A673 (cell line): ENCODE measurements around the gene TTF1. TPM values are rescaled to one million over a fixed set of nuclear protein-coding genes. Genes with fewer than 3 reads are reported as not detected.

Source experiments
- BruUV-seq: library from RNA; stranded (reverse); fragments of 400-500 nt; replicated peaks from 2 replicates; lab custom pipeline; 2021; lab: Mats Ljungman, UMichigan
- CTCF ChIA-PET: fragments of 300-600 bp; sonication (Branson Sonifier 250); formaldehyde crosslinking; loops from one replicate; lab custom pipeline; 2022; ENCODE audit warnings: antibody characterized with exemption; lab: Charles Lee
- POLR2A ChIA-PET: fragments of 300-600 bp; sonication (Branson Sonifier 250); formaldehyde crosslinking; loops from one replicate; lab custom pipeline; 2022; ENCODE audit warnings: antibody characterized with exemption; ENCODE audit not compliant: low non-redundant PET; lab: Charles Lee
- DNase-seq: peaks from one replicate; pipeline ENCODE4 v3.0.0-alpha.2; 2015; ENCODE audit warnings: low spot score
- H3K27ac ChIP-seq: fragments of 200-600 bp; sonication (generic); 2 replicates; pipeline ENCODE4 v1.5.1; 2016; ENCODE audit warnings: mixed run types, low read depth, mild to moderate bottlenecking, mixed read lengths, antibody characterized with exemption, low read length; ENCODE audit not compliant: poor library complexity, severe bottlenecking
- H3K27me3 ChIP-seq: fragments of 200-600 bp; sonication (generic); replicated peaks from 2 replicates; pipeline ENCODE4 v1.6.1; 2017; ENCODE audit warnings: mixed run types, low read depth, mild to moderate bottlenecking, mixed read lengths, antibody characterized with exemption, low read length; ENCODE audit not compliant: insufficient read depth, poor library complexity
- H3K36me3 ChIP-seq: fragments of 200-600 bp; sonication (generic); 2 replicates; pipeline ENCODE4 v1.6.1; 2016; ENCODE audit warnings: mixed run types, mild to moderate bottlenecking, mixed read lengths, antibody characterized with exemption, low read length; ENCODE audit not compliant: insufficient read depth, poor library complexity, severe bottlenecking
- H3K4me1 ChIP-seq: fragments of 200-600 bp; sonication (generic); 2 replicates; pipeline ENCODE4 v1.6.1; 2017; ENCODE audit warnings: mixed run types, mild to moderate bottlenecking, mixed read lengths, antibody characterized with exemption, low read length; ENCODE audit not compliant: insufficient read depth, poor library complexity, severe bottlenecking
- H3K4me3 ChIP-seq: fragments of 200-600 bp; sonication (generic); 2 replicates; pipeline ENCODE4 v1.5.1; 2016; ENCODE audit warnings: low read depth, mixed run types, mild to moderate bottlenecking, mixed read lengths, low read length; ENCODE audit not compliant: poor library complexity, severe bottlenecking
- H3K9me3 ChIP-seq: fragments of 200-600 bp; sonication (generic); 2 replicates; pipeline ENCODE4 v1.6.1; 2016; ENCODE audit warnings: mixed run types, low read depth, mild to moderate bottlenecking, mixed read lengths, antibody characterized with exemption, low read length; ENCODE audit not compliant: poor library complexity, severe bottlenecking
- EZH2 ChIP-seq: fragments of 200-600 bp; sonication (generic); IDR thresholded peaks from 2 replicates; pipeline ENCODE4 v1.6.1; 2017; ENCODE audit warnings: borderline replicate concordance, low read depth, mild to moderate bottlenecking, mixed read lengths, antibody characterized with exemption, low read length; ENCODE audit not compliant: poor library complexity, severe bottlenecking
- intact Hi-C: fragments of 100-400 bp; cut with micrococcal nuclease; formaldehyde crosslinking; loops from one replicate; pipeline ENCODE4 v1.10.0; 2022; ENCODE audit not compliant: unreplicated experiment
- total RNA-seq: library from RNA; stranded (reverse); gene quantifications from 2 replicates; pipeline ENCODE4 v1.2.3, GENCODE V29; 2021
- TF ChIP-seq, protein P1 (sequence below): fragments of 300-800, 200-600 bp; sonication (generic); conservative IDR thresholded peaks from 2 replicates; pipeline ENCODE4 v1.5.1; 2017; ENCODE audit warnings: low read depth, mild to moderate bottlenecking, antibody characterized with exemption, low read length, moderate library complexity, mixed read lengths

TTF1 gene
- total RNA-seq, 1 experiment from 2014 or later: 27.5 TPM

DNA sequence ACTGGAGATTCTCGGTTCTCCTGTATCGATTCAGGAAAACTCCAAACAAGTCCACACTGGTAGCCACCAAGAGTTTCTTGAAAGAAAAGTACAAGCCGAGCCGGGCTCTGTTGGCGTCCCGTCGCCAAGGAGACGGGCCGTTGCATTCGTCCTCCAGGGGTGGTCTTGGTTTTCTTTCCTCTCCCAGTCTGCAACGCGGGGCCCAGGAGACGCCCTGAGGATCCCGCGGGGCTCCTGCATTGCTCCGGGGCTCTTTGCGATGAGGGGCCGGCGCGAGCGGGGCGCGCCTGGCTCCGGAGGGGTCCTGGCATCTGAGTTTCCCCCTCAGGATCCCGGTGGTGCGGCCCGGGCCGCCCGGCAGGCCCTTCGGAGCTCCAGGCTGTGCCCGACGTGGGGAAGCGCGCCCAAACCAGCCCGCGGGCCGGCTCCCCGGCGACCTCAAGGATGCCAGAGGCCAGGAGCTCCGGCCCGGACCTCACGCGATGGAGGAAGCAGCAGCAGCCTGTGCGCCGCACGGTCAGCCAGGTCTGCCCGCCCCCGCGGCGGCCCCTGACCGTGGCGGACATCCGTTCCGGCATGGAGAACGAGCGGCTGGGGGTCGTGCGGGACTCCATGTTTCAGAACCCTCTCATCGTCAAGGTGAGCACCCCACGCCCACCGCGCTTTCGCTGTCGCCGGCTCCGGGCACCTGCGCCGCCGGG lies 3.3 kb upstream of the TTF1 start, which contains the start of gene CFAP77:
Gene CFAP77, plus strand, starts transcription at position 384 of the 701 bp plus-strand sequence. Its CDS starts 61 bp downstream, at position 445.
- TF ChIP-seq, protein P1, sequence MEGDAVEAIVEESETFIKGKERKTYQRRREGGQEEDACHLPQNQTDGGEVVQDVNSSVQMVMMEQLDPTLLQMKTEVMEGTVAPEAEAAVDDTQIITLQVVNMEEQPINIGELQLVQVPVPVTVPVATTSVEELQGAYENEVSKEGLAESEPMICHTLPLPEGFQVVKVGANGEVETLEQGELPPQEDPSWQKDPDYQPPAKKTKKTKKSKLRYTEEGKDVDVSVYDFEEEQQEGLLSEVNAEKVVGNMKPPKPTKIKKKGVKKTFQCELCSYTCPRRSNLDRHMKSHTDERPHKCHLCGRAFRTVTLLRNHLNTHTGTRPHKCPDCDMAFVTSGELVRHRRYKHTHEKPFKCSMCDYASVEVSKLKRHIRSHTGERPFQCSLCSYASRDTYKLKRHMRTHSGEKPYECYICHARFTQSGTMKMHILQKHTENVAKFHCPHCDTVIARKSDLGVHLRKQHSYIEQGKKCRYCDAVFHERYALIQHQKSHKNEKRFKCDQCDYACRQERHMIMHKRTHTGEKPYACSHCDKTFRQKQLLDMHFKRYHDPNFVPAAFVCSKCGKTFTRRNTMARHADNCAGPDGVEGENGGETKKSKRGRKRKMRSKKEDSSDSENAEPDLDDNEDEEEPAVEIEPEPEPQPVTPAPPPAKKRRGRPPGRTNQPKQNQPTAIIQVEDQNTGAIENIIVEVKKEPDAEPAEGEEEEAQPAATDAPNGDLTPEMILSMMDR: no peak
- TF ChIP-seq EZH2: no peak
- DNase-seq: peak; percentile 71
- intact Hi-C loops: loop anchor here (5.0 kb wide), 2 partner anchors 97 to 392 kb away; no protein-coding TSS in a partner anchor
- Histone ChIP-seq H3K36me3 (no peaks in the 10 kb centered on the region), H3K4me1 (peaks cover 8% of the 10 kb centered on the region), H3K27ac (peak within 1 kb of the TSS; percentile 46), H3K4me3 (peak within 1 kb of the TSS; percentile 45), H3K27me3 (peaks cover 58% of the 10 kb centered on the region), H3K9me3 (no peaks in the 10 kb centered on the region)
- BruUV-seq: no TSS peak
- POLR2A ChIA-PET: no interaction called here
- CTCF ChIA-PET: interaction anchor here (0.6 kb wide), 2 partner anchors 8 to 533 kb away, joined by 4 to 8 read pairs; no protein-coding TSS in a partner anchor

DNA sequence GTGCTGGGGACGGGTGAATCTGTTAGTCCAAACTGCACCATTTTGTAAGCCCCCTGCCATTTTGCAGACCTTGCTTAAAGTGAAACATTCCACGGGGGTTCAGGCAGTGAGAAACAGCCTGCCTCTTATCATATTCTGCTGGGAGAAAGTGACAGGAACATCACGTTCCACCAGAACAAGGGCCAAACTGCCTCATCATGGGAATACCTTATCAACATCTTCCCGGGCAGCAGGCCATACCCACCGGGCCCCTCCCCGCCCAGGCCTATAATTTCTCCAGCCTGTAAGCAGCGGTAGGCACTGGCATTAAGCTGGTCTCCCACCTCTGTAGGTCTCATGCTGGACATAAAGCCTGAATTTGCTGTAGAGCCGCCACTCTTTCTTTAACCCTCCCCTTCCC lies 1.9 kb upstream of the TTF1 start:
- peaks cover 8% of the 10 kb centered on the region for H3K4me1 ChIP-seq

DNA sequence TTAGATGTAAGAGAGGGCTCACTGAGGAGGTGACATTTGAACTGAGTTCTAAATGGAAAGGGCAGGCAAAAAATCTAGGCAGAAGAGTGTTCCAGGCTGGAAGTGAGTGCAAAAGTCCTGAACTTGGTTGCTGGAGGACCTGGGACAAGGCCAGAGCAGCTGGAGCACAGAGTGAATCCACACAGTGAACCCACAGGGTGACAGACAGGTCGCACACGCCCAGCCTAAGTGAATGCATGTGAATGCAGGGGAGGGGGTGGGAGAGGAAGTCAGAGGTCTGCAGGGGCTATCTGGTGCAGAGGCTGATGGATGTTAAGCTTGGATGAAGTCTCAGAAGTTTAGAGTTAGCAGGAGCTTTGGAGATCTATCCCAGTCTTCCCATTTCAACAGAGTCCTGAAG lies 556 bp upstream of the TTF1 start:
- ChIA-PET CTCF (interaction anchor here (0.6 kb wide), 1 partner anchor 13 kb away, joined by 6 read pairs; no protein-coding TSS in a partner anchor), POLR2A (no interaction called here)
- H3K4me1 ChIP-seq: peaks cover 8% of the 10 kb centered on the region
- BruUV-seq: no TSS peak
- peak overlapping the region; percentile 78 for H3K27ac ChIP-seq
- no peaks in the 10 kb centered on the region for H3K9me3 ChIP-seq
- intact Hi-C loops: no loop called here
- H3K4me3 ChIP-seq: no peak overlapping the region
- no peak for DNase-seq
- TF ChIP-seq EZH2: no peak
- TF ChIP-seq, protein P1: no peak
- H3K36me3 ChIP-seq: peaks cover 9% of the 10 kb centered on the region
- peaks cover 30% of the 10 kb centered on the region for H3K27me3 ChIP-seq

More for the DNA sequence above, 1.9 kb upstream of the TTF1 start:
- TF ChIP-seq, protein P1: no peak
- no peak for TF ChIP-seq EZH2
- Histone ChIP-seq H3K9me3 (no peaks in the 10 kb centered on the region), H3K36me3 (peaks cover 5% of the 10 kb centered on the region), H3K27ac (no peak overlapping the region), H3K4me3 (no peak overlapping the region), H3K27me3 (peaks cover 43% of the 10 kb centered on the region)
- DNase-seq: no peak
- BruUV-seq: no TSS peak
- ChIA-PET POLR2A (no interaction called here), CTCF (interaction anchor here (0.5 kb wide), 1 partner anchor 148 kb away, joined by 4 read pairs; no protein-coding TSS in a partner anchor)
- intact Hi-C loops: no loop called here
